GM21529 (cell line): ENCODE results near the gene MAN1B1.
"Not testable (repeated sequence)": the region's sequence is repeated elsewhere in the genome, so short reads cannot be mapped to it uniquely, and the experiment has no call there.

Experiments used
- ATAC-seq: cut with Tn5 transposase; IDR thresholded peaks from one replicate; pipeline ENCODE4 v1.9.1; 2021; ENCODE audit not compliant: unreplicated experiment

The MAN1B1 gene

GRCh38 chr9:137052293-137052692 is 34.5 kb upstream of the MAN1B1 start:
- no peak for ATAC-seq

- ATAC-seq: no peak
Measured at GRCh38 chr9:137052998-137053943, 33.5 kb upstream of the MAN1B1 start.

GRCh38 chr9:137053944-137054931 is 32.5 kb upstream of the MAN1B1 start, which contains the start of gene ENTPD2:
Gene ENTPD2 (minus strand): TSS chr9:137054061. CDS start chr9:137053997, 64 bp downstream.
- no peak for ATAC-seq

- no peak for ATAC-seq
Measured at GRCh38 chr9:137054932-137055384, 31.8 kb upstream of the MAN1B1 start.

GRCh38 chr9:137055385-137056364 is 31.1 kb upstream of the MAN1B1 start:
- ATAC-seq: no peak

GRCh38 chr9:137056739-137057415 is 29.9 kb upstream of the MAN1B1 start:
- ATAC-seq: no peak

- no peak for ATAC-seq
Measured at GRCh38 chr9:137057545-137057944, 29.2 kb upstream of the MAN1B1 start.

- no peak for ATAC-seq
Measured at GRCh38 chr9:137058521-137059234, 28.1 kb upstream of the MAN1B1 start.

- no peak for ATAC-seq
Measured at GRCh38 chr9:137062384-137062783, 24.4 kb upstream of the MAN1B1 start.

- not testable (repeated sequence) for ATAC-seq
Measured at GRCh38 chr9:137062798-137063197, 24.0 kb upstream of the MAN1B1 start.

- ATAC-seq: no peak
Measured at GRCh38 chr9:137063311-137064026, 23.3 kb upstream of the MAN1B1 start.

- no peak for ATAC-seq
Measured at GRCh38 chr9:137064027-137064879, 22.5 kb upstream of the MAN1B1 start.

- no peak for ATAC-seq
Measured at GRCh38 chr9:137064880-137065164, 22.0 kb upstream of the MAN1B1 start.

GRCh38 chr9:137065336-137065967 is 21.3 kb upstream of the MAN1B1 start:
- no peak for ATAC-seq

- ATAC-seq: no peak
Measured at GRCh38 chr9:137066096-137066861, 20.5 kb upstream of the MAN1B1 start.

GRCh38 chr9:137067860-137068538 is 18.8 kb upstream of the MAN1B1 start:
- ATAC-seq: peak; percentile 32
